GM21619 (cell line): Measurements from ENCODE around the gene MYH14.
"Not testable (repeated sequence)": the region's sequence is repeated elsewhere in the genome, so short reads cannot be mapped to it uniquely, and the experiment has no call there.

Experiments
- ATAC-seq: cut with Tn5 transposase; IDR thresholded peaks from one replicate; pipeline ENCODE4 v1.9.1; 2021; ENCODE audit not compliant: unreplicated experiment

Gene MYH14

GRCh38 chr19:50223439-50223716 lies 20.0 kb downstream of the MYH14 start:
- no peak for ATAC-seq

- no peak for ATAC-seq
These were observed 21.7 kb downstream of the MYH14 start for GRCh38 chr19:50224986-50225747.

GRCh38 chr19:50226536-50226935 lies 23.1 kb downstream of the MYH14 start:
- ATAC-seq, result no peak

GRCh38 chr19:50228153-50228552 lies 24.7 kb downstream of the MYH14 start:
- not testable (repeated sequence) for ATAC-seq

GRCh38 chr19:50230379-50231351 lies 27.2 kb downstream of the MYH14 start:
- no peak for ATAC-seq

- ATAC-seq, result not testable (repeated sequence)
These were observed 28.0 kb downstream of the MYH14 start for GRCh38 chr19:50231417-50231816.

- no peak for ATAC-seq
These were observed 28.4 kb downstream of the MYH14 start for GRCh38 chr19:50231821-50232220.

GRCh38 chr19:50232600-50232999 lies 29.2 kb downstream of the MYH14 start:
- no peak for ATAC-seq

GRCh38 chr19:50233308-50233910 lies 30.0 kb downstream of the MYH14 start:
- ATAC-seq, result no peak

- not testable (repeated sequence) for ATAC-seq
These were observed 34.1 kb downstream of the MYH14 start for GRCh38 chr19:50237493-50237892.

- ATAC-seq, result no peak
These were observed 34.6 kb downstream of the MYH14 start for GRCh38 chr19:50238043-50238442.

GRCh38 chr19:50239921-50240590 lies 36.6 kb downstream of the MYH14 start:
- no peak for ATAC-seq

- no peak for ATAC-seq
These were observed 39.2 kb downstream of the MYH14 start for GRCh38 chr19:50242581-50242980.

GRCh38 chr19:50244695-50245094 lies 41.3 kb downstream of the MYH14 start:
- ATAC-seq, result no peak

- ATAC-seq, result no peak
These were observed 45.0 kb downstream of the MYH14 start for GRCh38 chr19:50248413-50248812.

- no peak for ATAC-seq
These were observed 45.4 kb downstream of the MYH14 start for GRCh38 chr19:50248826-50249225.

- no peak for ATAC-seq
These were observed 46.2 kb downstream of the MYH14 start for GRCh38 chr19:50249636-50250035.

- no peak for ATAC-seq
These were observed 47.2 kb downstream of the MYH14 start for GRCh38 chr19:50250450-50251136.

- ATAC-seq, result no peak
These were observed 48.9 kb downstream of the MYH14 start for GRCh38 chr19:50252111-50252886.

- no peak for ATAC-seq
These were observed 49.5 kb downstream of the MYH14 start for GRCh38 chr19:50252887-50253268.
